Vagina (tissue), 2 donors: ENCODE data around the gene SPAG7. TPM values are rescaled to one million over a fixed set of nuclear protein-coding genes. Genes with fewer than 3 reads are reported as not detected.

ENCODE experiments used
- DNase-seq, 2 donors: peaks; one replicate each; pipeline ENCODE4 v3.0.0-alpha.2; 2017; ENCODE audit errors: extremely low spot score in 2 of 2
- H3K27ac ChIP-seq: fragments of 200-600 bp; sonication (generic); one replicate; pipeline ENCODE4 v1.5.1; 2019
- H3K27me3 ChIP-seq: fragments of 200-600 bp; sonication (generic); one replicate; pipeline ENCODE4 v1.5.1; 2019
- H3K36me3 ChIP-seq, 2 donors: fragments of 200-600 bp; sonication (generic); one replicate each; pipeline ENCODE4 v1.5.1; 2017 to 2019
- H3K4me1 ChIP-seq: fragments of 200-600 bp; sonication (generic); one replicate; pipeline ENCODE4 v1.5.1; 2019
- H3K4me3 ChIP-seq, 2 donors: fragments of 200-600 bp; sonication (generic); 1 replicate in 1 of 2; 2 replicates in 1 of 2; pipeline ENCODE4 v1.5.1; 2016 to 2019
- H3K9me3 ChIP-seq: fragments of 200-600 bp; sonication (generic); one replicate; pipeline ENCODE4 v1.5.1; 2019
- POLR2A ChIP-seq, 2 donors: fragments of 450-650 bp; IDR thresholded peaks; one replicate each; pipeline ENCODE4 v1.6.1; 2017; ENCODE audit warnings: antibody characterized with exemption in 2 of 2, mild to moderate bottlenecking in 2 of 2, moderate library complexity in 2 of 2
- POLR2AphosphoS5 ChIP-seq, 2 donors: sonication (generic); formaldehyde crosslinking; IDR thresholded peaks; one replicate each; pipeline ENCODE4 v1.9.0; 2017; ENCODE audit warnings: antibody characterized with exemption in 2 of 2, mild to moderate bottlenecking in 2 of 2, low read depth in 1 of 2; ENCODE audit not compliant: insufficient read depth in 1 of 2
- intact Hi-C: fragments of 100-400 bp; cut with DNase I; formaldehyde crosslinking; loops from one replicate; pipeline ENCODE4 v1.15.1; 2023
- total RNA-seq: library from RNA; depleted of rRNA; stranded (reverse); fragments of >200 nt; gene quantifications from one replicate; pipeline ENCODE4 v1.2.3, GENCODE V29; 2016
- TF ChIP-seq, protein P1 (sequence below), 3 experiments: fragments of 450-650 bp in 2 of 3; fragments of 200-600 bp in 1 of 3; sonication (generic) in 1 of 3; IDR thresholded peaks; one replicate each; pipeline ENCODE4 v1.5.1; 2017 to 2019; ENCODE audit warnings: antibody characterized with exemption in 3 of 3, mild to moderate bottlenecking in 2 of 3, moderate library complexity in 2 of 3

Gene SPAG7
- total RNA-seq, 1 donor from 2014 or later, result 34.6 TPM

GRCh38 chr17:4978726-4979125, 11.1 kb upstream of the SPAG7 start:
- no peak for DNase-seq
- Histone ChIP-seq H3K9me3 (no peaks in the 10 kb centered on the region), H3K4me3 (no peak overlapping the region), H3K27ac (no peak overlapping the region), H3K4me1 (no peaks in the 10 kb centered on the region), H3K36me3 (peaks cover 0 to 58% of the 10 kb centered on the region in 2 donors), H3K27me3 (no peaks in the 10 kb centered on the region)
- TF ChIP-seq POLR2AphosphoS5 (IDR thresholded peaks at IDR 0.05; ENCODE audit: insufficient read depth in 1 of 2, low read depth in 1 of 2) (no peak), POLR2A (IDR thresholded peaks at IDR 0.05) (no peak)
- TF ChIP-seq, protein P1, sequence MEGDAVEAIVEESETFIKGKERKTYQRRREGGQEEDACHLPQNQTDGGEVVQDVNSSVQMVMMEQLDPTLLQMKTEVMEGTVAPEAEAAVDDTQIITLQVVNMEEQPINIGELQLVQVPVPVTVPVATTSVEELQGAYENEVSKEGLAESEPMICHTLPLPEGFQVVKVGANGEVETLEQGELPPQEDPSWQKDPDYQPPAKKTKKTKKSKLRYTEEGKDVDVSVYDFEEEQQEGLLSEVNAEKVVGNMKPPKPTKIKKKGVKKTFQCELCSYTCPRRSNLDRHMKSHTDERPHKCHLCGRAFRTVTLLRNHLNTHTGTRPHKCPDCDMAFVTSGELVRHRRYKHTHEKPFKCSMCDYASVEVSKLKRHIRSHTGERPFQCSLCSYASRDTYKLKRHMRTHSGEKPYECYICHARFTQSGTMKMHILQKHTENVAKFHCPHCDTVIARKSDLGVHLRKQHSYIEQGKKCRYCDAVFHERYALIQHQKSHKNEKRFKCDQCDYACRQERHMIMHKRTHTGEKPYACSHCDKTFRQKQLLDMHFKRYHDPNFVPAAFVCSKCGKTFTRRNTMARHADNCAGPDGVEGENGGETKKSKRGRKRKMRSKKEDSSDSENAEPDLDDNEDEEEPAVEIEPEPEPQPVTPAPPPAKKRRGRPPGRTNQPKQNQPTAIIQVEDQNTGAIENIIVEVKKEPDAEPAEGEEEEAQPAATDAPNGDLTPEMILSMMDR (IDR thresholded peaks at IDR 0.05), result no peak
- intact Hi-C loops, result no loop called here

- Histone ChIP-seq H3K9me3 (no peaks in the 10 kb centered on the region), H3K4me3 (no peak overlapping the region), H3K4me1 (peaks cover 10% of the 10 kb centered on the region), H3K27me3 (no peaks in the 10 kb centered on the region), H3K36me3 (peaks cover 0 to 63% of the 10 kb centered on the region in 2 donors), H3K27ac (no peak overlapping the region)
- TF ChIP-seq POLR2AphosphoS5 (IDR thresholded peaks at IDR 0.05; ENCODE audit: insufficient read depth in 1 of 2, low read depth in 1 of 2), result no peak
- no peak for TF ChIP-seq POLR2A (IDR thresholded peaks at IDR 0.05)
- TF ChIP-seq, protein P1 (IDR thresholded peaks at IDR 0.05), result no peak
- intact Hi-C loops, result no loop called here
- no peak for DNase-seq
Measured at GRCh38 chr17:4974115-4974670, 6.6 kb upstream of the SPAG7 start.

DNA sequence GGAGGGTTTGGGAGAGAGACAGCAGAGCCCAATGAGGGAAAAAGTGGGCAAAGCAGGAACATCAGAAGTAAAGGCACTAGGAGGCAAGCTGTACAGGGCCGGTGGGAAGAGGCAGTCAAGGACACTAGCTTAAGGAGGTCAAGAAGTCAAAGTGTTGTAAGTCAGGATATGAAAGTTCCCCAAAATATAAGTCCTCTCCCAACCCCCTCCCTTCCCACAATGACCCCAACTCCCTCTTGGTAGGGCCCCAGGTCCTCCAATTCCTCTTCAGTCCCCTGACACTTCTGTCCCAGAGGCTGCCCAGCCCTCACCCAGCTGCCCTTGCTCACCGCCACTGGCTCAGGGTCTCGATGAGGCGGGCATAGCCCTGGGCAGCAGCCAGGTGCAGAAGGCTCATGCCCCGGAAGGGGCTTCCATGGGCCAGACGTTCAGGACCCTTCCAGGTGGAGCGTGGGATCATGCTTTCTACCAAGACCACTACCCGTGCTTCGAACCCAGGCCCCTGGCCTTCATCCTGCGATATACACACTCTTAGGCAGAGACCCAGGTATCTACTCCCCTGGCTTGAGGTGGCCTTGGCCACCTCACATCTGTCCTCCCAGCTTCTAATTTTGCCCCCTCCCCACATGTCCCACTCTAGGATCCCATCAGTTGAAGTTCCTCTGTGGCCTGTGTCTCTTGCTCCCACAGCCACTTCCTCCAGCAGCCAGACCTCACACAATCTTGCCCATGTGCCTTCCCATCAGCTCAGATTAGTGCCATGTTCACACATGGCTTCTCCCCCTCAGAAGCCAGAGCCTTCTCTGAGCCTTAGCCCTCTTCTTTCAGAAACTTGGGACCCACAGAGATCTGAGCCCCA, 5.9 kb upstream of the SPAG7 start:
- H3K4me1 ChIP-seq, result peaks cover 18% of the 10 kb centered on the region
- no peak overlapping the region for H3K27ac ChIP-seq
- intact Hi-C loops, result no loop called here
- DNase-seq, result no peak
- peaks cover 0 to 57% of the 10 kb centered on the region in 2 donors for H3K36me3 ChIP-seq
- TF ChIP-seq, protein P1 (IDR thresholded peaks at IDR 0.05), result no peak
- TF ChIP-seq POLR2AphosphoS5 (IDR thresholded peaks at IDR 0.05; ENCODE audit: insufficient read depth in 1 of 2, low read depth in 1 of 2) (no peak), POLR2A (IDR thresholded peaks at IDR 0.05) (no peak)
- no peaks in the 10 kb centered on the region for H3K9me3 ChIP-seq
- H3K27me3 ChIP-seq, result no peaks in the 10 kb centered on the region
- no peak overlapping the region for H3K4me3 ChIP-seq

- TF ChIP-seq POLR2AphosphoS5 (IDR thresholded peaks at IDR 0.05; ENCODE audit: insufficient read depth in 1 of 2, low read depth in 1 of 2) (no peak), POLR2A (IDR thresholded peaks at IDR 0.05) (no peak)
- TF ChIP-seq, protein P1 (IDR thresholded peaks at IDR 0.05), result no peak
- Histone ChIP-seq H3K9me3 (no peaks in the 10 kb centered on the region), H3K4me3 (no peak overlapping the region), H3K27me3 (no peaks in the 10 kb centered on the region), H3K27ac (no peak overlapping the region), H3K36me3 (peaks cover 0 to 49% of the 10 kb centered on the region in 2 donors), H3K4me1 (peaks cover 23% of the 10 kb centered on the region)
- intact Hi-C loops, result no loop called here
- no peak for DNase-seq
Measured at GRCh38 chr17:4972752-4973151, 5.1 kb upstream of the SPAG7 start.

DNA sequence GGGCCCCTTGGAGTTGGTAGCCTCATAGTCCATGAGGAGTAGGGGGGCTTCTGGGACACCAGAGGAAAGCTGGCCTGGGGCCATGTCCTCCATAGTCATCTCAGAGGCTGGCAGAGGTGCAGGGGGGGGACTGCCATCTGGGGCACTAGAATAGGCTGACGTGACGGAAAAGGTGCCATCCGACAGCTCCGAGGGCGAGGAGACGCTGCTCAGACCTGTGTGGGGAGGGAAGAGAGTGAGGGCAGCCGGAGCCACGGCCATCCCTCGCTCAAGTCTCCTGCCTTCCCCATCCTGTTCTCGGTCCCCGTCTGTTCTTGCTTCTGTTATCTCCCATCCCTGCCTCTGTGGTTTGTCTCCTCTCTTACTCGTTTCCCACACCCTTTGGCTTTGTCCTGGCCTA, 4.7 kb upstream of the SPAG7 start:
- Histone ChIP-seq H3K36me3 (peaks cover 0 to 45% of the 10 kb centered on the region in 2 donors), H3K4me3 (no peak overlapping the region), H3K9me3 (no peaks in the 10 kb centered on the region), H3K4me1 (peaks cover 23% of the 10 kb centered on the region), H3K27ac (no peak overlapping the region), H3K27me3 (no peaks in the 10 kb centered on the region)
- no peak for DNase-seq
- TF ChIP-seq POLR2A (IDR thresholded peaks at IDR 0.05), result no peak
- TF ChIP-seq POLR2AphosphoS5 (IDR thresholded peaks at IDR 0.05; ENCODE audit: insufficient read depth in 1 of 2, low read depth in 1 of 2), result no peak
- TF ChIP-seq, protein P1 (IDR thresholded peaks at IDR 0.05), result no peak
- intact Hi-C loops, result no loop called here
